Hepatic stellate cell (primary cell): ENCODE measurements around the gene GRIN3A.

Source experiments
- DNase-seq: peaks from one replicate; pipeline ENCODE4 v3.0.0; 2011; ENCODE audit warnings: low spot score

Gene GRIN3A

DNA sequence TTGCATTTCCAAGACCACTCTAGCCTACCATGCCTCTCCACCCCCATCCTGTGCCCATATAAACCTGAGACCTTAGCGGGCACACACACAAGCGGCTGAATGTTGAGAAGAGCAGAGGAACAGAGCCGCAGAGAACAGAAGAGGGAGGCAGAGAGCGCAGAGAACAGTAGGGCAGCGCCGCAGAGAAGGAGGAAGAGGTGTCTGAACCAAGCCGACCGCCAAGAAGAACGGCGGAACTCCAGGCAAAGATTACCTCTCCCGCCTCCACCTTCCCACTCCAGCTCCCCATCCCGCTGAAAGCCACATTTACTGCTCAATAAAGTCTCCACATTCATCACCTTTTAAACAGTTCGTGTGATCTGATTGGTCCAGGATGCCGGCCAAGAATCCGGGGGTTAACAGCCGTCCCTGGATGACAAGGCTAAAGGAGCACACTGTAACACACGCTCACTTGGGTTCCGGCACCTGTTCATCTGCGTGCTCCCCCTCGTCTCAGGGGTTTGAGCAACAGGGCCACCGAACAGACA is 33.2 kb downstream of the GRIN3A start:
- no peak for DNase-seq

DNA sequence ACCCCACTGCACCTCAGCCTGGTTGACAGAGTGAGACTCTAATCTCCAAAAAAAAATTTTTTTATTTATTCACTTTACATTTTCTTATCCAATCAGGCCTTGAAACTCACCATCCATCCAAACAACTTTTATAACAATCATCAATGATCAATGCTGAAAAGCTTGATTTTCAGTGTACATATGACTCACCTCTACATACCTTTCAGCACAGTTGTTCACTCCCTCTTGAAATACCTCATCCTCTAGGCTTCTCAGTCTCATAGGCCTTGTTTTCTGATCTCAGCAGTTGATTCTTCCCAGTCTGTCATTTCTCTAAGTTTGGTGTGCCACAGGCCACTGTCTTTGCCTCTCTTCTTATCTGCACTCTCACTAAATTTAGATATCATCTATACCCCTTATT is 36.2 kb downstream of the GRIN3A start:
- DNase-seq: no peak

DNA sequence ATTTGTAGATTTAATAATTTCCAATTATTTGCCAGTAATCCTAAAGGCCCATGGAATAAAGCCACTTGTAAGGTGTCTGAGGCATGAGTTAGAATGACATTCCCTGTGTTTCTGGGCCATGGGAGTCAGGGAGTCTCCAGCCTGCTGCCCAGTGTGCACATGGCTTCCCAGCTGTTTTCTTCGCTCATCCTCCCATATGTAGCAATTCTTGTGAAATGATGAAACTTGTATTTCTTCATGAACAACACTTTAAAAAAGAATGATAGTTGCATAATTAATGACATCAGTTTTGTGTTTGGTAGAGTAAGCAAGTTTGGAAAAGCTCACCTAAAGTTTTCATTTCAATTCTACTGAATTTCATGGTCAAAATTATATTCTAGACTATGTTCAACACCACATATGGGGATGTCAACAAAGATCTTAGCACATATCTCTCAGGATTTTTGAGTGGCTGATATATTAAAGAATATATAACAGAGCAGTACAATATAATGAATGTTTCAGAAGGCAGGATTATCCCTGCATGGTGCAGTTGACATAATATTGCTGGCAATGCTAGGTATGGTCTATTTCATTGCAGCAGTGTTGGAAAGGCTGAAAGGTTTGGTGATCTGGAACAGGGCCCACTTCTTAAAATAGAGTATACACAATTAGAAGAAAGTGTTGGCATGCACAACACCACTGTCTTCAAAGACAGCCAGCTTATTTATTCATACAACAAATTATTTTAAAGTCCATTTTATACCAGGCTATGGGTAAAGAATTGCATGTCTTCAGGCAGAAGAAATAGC is 44.7 kb downstream of the GRIN3A start:
- no peak for DNase-seq

DNA sequence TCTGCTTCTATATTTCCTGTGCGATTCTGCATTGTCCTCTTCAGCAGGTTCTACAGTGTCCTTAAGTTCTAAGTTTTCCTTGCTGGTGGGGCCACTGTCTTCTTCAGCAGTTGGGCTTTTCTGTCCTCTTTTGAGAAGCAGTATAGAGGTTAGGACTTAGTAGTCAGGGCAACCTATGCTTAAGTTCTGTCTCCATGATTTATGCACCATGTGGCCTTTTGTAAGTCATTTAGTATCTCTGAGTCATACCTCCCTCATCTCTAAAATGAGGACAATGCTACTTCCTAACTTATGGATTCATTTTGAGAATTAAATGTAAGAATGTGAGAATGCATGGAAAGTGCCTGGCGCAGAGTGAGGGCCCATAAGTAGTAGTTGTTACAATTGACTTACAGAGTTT is 46.8 kb downstream of the GRIN3A start:
- no peak for DNase-seq

DNA sequence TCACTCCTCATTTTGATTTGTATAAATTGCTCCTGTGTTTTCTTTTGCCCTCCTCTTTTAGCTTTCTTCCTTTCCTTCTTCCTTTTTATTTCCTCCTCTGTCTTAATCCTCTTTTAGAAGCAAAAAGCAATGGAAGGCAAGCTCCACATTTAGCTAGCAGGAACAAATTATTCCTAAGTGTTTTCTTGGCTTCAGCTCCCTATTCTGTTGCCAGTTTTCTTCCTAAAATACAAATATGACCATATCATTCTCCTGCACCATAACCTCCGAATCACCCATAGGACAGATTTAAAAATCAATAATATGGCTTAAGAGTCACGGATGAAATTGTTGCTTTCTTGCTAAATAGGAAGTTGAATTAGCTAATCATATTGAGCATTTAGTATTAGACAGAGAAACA is 49.4 kb downstream of the GRIN3A start:
- no peak for DNase-seq

DNA sequence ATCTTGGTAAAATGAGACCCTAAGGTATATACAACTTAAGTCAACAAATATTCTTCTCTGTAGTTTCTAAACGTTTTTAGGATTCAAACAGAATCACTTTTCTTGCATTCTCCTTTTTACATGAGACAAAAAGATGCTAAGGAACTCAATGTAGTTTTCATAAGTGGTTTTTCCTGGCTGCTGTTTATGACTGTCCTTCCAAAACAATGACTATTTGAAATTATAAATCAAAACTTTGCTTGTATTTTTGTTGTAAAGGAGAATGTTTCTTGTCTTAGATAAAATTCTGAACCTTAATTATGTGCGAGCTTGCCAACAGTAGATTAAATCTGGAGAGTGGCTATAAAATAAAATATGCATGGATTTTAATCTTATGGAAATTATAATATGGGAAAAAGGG is 53.8 kb downstream of the GRIN3A start:
- DNase-seq: no peak

DNA sequence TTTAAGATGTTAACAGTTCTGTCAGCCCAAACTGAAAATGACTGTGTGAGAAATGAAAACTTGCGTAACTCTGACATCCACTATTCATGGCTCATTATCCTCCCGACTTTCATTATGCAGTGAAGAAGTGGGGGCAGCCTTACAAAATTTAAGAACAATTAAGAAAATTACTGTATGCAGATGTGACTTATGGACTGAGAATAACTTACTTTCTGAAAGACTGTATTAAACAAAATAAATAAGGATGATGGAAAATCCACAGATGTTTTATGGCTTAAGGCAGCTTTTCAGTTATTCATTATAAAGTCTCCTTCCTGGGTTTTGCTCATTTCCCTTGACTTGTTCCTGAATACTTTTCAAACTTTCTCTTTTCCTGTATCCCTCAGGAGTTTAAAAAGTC is 55.2 kb downstream of the GRIN3A start:
- DNase-seq: no peak

DNA sequence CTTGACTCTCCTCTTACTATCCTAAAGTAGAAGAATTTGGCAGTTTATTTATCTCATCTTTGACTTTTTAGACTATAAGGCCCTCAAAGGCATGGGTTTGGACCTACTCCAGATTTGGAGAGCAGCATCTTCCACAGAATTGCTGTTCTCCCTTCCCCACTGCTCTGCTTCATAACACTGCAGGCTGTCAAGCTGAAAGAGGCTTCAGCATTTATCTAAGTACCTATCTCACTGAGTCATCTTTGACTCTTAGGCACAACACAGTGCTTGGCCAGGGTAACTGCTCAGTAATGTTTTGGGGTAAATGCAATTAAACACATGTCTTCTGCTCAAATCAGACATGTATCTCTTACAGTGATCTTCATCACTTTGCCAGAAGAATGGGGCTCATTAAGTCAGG is 60.6 kb downstream of the GRIN3A start:
- no peak for DNase-seq

DNA sequence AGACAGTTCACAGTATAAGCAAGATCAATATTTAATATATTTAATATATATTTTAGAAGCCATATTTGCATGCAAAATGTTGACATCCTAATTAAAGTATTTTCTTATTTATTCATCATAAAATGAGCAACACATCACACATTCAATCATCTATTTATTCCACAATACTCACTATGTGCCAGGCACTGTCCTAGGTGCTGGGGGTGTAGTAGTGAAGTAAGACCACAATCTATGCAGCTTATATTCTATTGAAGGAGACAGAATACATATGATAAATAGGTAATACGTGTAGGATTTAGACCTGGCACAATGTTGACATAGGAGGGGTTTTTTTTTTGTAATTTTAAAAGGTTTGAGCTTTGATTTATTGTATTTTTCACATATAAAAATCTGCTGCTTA is 63.1 kb downstream of the GRIN3A start:
- no peak for DNase-seq

DNA sequence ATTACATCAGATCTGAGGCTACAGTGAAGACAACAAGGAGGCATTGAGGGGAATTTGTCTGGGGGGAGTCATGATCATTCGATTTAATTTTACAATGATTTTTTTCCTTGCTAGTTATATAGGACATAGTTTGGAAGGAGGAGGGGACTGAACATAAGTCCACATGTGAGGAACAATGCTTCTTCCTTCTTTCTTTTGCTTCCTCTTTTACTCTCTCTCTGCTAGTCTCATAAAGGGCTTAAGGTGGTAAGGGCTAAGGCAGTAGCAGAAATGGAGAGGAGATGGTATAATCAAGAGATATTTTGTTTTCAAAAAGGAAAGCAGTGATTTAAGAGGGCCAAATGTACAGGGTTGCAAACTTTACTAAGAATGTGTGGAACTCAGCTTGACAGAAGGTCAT is 64.3 kb downstream of the GRIN3A start:
- no peak for DNase-seq

DNA sequence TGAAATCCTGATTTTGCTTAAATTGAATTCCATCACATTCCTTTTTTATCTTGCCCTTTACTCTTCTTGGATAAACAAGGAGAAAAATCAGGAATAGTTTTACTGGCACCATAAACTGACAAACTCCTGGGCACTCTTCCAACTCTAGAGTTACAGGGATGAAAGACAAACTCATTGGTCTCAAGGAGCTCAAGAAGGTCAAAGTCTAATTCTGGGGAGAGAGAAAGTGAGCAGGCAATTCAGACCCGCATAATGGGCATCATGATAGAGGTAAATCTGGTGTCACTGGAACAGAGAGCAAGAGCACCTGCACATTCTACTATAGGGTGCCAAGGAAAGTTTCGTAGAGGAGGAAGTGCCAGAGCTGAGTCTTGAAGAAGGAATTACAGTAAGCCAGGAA is 64.8 kb downstream of the GRIN3A start:
- DNase-seq: no peak

DNA sequence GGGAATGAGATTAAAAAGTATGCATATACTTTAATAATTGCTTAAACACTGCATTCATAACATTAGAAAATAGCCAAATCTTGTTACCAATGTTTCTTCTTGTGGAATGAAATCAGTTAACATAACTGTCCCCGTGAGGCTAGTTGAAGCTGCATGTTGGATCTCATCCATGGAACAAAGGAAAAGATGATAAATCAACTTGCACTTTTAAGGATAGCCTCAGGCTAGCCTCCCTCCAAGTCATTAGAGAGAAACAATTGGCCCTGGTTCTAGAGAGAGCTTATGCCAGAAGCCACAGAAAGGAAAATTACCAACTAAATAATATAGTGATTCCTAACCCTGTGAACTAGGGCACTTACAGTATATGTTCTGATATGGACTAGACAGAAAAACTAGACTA is 66.9 kb downstream of the GRIN3A start:
- DNase-seq: no peak

DNA sequence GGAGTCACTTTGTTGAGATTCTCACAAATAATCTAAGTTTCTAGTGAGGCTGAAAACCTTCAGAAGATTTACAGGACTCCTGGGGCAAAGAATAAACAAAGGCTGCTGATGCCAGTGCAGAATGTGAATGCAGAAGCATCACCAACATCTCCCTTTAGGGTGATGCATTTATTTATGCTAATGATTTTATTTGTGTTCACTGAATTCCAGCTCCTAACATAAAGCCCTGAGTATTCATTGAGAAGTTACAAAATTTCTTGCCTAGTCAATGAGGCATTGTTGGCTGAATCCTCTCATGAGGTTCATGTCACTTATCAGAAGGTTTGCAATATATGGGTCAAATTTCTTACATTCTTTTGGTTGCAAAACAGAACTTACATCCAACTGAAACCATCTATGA is 70.0 kb downstream of the GRIN3A start:
- DNase-seq: no peak

DNA sequence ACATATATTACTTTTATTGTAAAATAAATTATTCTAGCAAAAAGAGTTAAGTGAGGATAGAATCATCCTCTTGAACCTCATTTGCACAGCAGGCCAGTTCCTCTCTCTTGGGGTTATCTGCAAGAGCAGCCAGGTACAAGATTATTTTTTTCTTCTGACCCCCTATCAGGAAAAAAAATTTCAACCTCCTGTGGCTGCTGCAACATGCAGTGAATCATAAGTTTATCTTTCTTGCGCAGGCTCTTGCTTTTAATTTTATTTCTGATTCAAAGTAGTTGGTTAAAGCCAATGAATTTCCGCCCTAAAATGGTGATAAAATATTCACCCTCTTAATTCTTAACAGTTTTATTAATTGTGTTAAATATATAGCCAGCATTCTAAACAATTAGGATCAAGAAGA is 74.0 kb downstream of the GRIN3A start:
- DNase-seq: no peak

DNA sequence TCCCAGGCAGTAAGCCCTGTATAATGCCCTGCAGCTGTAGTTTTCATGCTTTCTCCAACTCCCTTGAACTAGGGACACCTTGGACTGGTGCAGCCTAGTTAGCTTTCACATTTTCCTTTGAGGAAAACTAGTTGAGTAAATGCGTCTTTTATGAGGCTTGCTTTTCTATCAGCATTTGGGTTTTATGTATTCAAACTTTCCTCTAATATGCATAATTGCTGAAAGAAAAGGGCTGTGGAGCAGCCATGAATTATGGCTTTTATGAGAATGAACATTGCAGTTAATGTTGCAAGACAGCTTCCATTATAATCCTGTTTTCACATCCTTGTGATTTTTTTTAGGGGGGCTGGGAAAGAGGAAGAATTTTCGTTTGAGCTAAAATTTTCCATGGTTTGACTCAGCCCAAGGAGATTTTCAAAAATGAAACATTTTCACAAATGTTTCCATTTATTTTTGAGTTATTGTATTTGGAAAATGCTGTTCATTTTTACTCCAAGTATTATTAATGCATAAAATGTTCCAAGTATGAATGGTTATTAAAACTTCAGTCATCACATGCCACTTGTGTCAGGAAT is 85.8 kb downstream of the GRIN3A start:
- DNase-seq: no peak

DNA sequence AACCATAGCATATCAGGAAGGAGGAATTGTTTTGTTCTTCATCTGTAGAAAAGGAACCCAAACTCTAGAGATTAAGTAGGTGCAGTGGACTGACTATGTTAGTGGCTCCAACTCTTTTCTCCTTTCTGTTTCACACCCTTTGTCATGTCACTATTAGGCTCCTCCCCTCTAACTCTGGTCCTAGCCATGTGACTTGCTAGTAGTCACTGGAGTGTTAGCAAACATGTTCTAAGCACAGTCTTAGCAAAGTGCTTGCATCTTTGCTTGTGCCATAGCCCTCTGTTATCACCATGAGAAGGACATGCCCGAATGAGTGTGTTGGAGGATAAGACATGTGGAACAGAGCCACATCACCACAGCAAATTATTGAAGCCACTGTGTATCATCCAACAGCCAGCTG is 88.3 kb downstream of the GRIN3A start:
- DNase-seq: no peak

DNA sequence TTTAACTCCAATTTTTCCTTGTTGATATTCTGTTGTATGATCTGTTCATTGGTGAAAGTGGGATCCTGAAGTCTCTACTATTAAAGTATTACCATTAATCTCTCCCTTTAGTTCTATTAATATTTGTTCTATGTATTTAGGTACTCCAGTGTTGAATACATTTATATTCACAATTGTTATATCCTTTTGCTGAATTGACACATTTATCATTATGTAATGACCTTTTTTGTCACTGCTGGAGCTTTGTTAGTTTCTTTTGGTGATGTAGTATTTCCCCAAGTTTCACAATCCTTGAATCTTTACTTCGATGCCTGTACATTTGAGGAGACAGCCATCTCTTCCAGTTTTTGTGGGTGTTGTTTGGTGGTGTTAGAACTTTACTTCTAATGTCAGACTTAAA is 90.0 kb downstream of the GRIN3A start:
- no peak for DNase-seq

DNA sequence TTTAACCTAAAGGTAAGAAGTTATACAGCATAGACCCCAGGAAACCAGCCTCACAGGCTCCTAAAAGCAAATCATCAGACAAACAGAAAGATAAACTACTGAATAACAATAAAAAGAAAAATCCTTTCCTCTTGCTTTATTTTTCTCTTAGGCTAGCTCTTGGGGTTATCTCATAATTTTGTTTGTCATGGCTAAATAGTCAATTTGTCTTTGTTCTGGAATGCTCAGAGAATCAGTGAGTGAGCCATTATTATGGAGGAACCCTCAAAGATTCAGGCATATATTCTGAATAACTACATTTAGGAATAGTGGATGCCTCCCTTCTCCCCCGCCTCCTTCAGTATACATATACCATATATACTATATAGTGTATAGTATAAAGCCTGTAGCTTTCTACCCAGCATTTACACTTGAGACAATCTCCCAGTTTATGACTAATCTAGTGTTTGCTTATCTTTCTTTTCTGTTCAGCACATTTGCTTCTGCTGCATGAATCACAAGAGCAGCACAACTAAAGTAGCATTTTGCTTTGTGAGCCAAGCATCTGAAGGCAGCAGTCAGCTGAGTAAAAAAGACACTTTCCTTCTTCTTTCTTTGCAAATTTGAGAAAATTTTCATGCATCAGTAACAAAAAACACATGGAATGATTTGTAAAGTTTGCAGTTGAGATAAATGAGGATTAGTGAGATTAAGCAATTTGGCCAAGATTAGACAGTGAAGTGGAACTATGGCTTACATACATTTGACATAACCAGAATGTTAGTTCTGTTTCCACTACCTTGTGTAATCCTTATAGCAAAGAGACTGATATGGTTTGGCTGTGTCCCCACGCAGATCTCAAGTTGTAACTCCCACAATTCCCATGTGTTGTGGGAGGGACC is 98.4 kb downstream of the GRIN3A start:
- DNase-seq: no peak

DNA sequence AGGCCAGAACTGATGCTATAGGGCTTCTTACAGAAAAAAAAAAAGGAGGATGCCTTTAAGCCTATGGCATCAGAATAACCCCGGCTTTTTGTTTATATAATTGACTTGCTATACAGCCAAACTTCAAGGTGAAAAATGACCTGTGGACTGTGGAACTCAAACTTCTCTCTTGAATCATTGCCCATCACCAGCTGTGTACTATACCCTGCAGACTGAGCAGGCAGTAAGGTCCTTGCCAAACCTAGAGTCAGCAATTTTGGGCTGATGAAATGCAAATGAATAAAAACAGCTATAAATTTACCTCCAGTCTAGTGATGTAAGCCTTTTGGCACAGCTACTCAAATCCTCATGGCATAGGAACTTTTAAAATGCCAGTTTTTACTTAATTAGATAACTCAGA is 99.1 kb downstream of the GRIN3A start:
- DNase-seq: no peak

DNA sequence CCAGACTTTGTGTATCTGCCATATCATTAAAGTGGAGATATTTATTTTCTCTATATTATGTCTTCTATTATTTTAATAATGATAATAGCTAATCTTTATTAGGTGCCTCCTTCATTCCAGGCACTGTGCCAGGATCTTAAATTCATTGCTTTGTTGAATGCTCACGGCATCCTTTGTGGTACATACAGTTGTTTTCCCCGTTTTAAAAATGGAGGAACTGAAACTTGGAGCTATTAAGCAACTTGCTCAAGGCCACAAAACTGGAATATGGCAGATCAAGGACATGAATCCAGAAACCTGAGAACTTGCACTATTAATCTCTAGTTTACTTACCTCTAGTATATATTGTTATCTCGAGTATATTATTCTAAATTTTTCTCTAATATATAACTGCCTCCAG is 102.2 kb downstream of the GRIN3A start:
- no peak for DNase-seq

DNA sequence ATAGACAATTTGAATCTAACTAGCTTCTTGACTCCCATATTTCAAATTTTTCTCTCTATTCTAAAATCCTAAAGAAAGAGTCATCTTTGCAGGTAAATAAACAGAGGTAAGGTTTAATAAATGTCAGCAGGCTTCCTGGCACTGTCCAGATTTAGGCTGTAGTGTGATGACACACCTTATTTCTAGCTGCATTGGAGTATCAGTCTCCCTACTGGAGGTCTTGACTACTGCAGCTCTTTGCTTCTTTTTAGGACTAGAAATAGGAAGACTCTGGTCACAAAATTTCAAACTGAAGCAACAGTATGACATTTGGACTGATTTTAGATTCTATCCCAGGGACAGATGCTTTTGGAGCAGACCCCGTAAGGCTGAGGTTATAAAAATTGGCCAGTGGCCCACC is 103.0 kb downstream of the GRIN3A start:
- DNase-seq: no peak

DNA sequence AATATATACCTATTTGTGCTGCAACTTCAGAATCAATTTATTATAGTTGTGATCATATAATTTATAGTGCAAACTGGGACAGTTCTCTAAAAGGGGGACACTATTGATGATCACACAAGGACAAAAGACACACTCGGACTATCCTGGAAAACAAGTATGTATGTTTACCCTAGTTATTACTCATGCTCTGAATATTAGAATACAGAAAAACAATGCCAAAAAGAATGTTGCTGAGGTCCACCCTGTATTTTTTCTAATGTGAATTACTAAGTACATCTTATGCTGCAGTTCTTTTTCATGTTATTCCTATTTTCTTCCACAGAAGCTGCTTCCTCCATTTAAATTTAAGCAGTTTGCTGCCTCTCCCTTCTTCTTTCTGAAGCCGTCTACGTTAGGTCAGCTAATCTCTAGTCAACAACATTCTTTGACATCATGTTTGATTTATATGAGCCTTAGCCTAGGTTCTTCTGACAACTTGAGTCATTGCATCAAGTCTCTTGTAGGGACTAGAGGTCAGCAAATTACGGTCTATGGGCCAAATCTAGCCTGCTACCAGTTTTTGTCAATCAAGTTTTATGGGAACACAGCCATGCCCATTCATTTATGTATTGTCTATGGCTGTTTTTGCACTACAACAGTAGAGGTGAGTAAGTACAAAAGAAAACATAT is 103.6 kb downstream of the GRIN3A start:
- DNase-seq: no peak
